PC-3 (cell line): ENCODE measurements around the gene RABGAP1. TPM values are rescaled to one million over a fixed set of nuclear protein-coding genes. Genes with fewer than 3 reads are reported as not detected.

Experiments
- ATAC-seq: fragments of 200-7000 bp; cut with Tn5 transposase; 2 replicates; pipeline ENCODE4 v1.9.1; 2020; ENCODE audit warnings: mild to moderate bottlenecking, moderate library complexity
- BruUV-seq: library from RNA; stranded (reverse); fragments of 400-500 nt; replicated peaks from 2 replicates; lab custom pipeline; 2021; lab: Mats Ljungman, UMichigan
- CTCF ChIA-PET: fragments of 300-600 bp; sonication (Branson Sonifier 250); formaldehyde crosslinking; loops from one replicate; lab custom pipeline; 2022; ENCODE audit warnings: antibody characterized with exemption; lab: Charles Lee
- POLR2A ChIA-PET: fragments of 300-600 bp; sonication (Branson Sonifier 250); formaldehyde crosslinking; loops from one replicate; lab custom pipeline; 2022; ENCODE audit warnings: antibody characterized with exemption; ENCODE audit not compliant: unreplicated experiment; lab: Charles Lee
- DNase-seq: peaks from one replicate; pipeline ENCODE4 v3.0.0-alpha.2; 2015
- H2AFZ ChIP-seq: fragments of 300-600 bp; sonication (generic); 2 replicates; pipeline ENCODE4 v1.6.0; 2016; ENCODE audit warnings: antibody characterized with exemption, low read length
- H3F3A ChIP-seq: fragments of 300-600 bp; sonication (generic); one replicate; pipeline ENCODE4 v1.6.0; 2017; ENCODE audit warnings: antibody characterized with exemption, low read length, control low read depth, mild to moderate bottlenecking; ENCODE audit not compliant: unreplicated experiment
- H3K27ac ChIP-seq: fragments of 300-600 bp; sonication (generic); 2 replicates; pipeline ENCODE4 v1.5.1; 2016; ENCODE audit warnings: mild to moderate bottlenecking, low read length
- H3K27me3 ChIP-seq: fragments of 300-600 bp; sonication (generic); 2 replicates; pipeline ENCODE4 v1.6.1; 2016; ENCODE audit warnings: low read length, mixed read lengths
- H3K36me3 ChIP-seq: fragments of 300-600 bp; sonication (generic); 2 replicates; pipeline ENCODE4 v1.6.1; 2016; ENCODE audit warnings: low read depth, mixed run types, low read length, mixed read lengths
- H3K4me1 ChIP-seq: fragments of 300-600 bp; sonication (generic); 2 replicates; pipeline ENCODE4 v1.5.1; 2016; ENCODE audit warnings: low read length; ENCODE audit not compliant: insufficient read depth
- H3K4me2 ChIP-seq: fragments of 300-600 bp; sonication (generic); 2 replicates; pipeline ENCODE4 v1.6.0; 2016; ENCODE audit warnings: low read length
- H3K4me3 ChIP-seq: fragments of 300-600 bp; sonication (generic); 2 replicates; pipeline ENCODE4 v1.5.1; 2016; ENCODE audit warnings: mild to moderate bottlenecking, low read length, mixed read lengths
- H3K79me2 ChIP-seq: fragments of 300-600 bp; sonication (generic); 2 replicates; pipeline ENCODE4 v1.6.1; 2017; ENCODE audit warnings: low read length, mixed read lengths
- H3K9ac ChIP-seq: fragments of 300-600 bp; sonication (generic); 2 replicates; pipeline ENCODE4 v1.6.0; 2016; ENCODE audit warnings: mild to moderate bottlenecking, low read length
- H3K9me2 ChIP-seq: fragments of 300-600 bp; sonication (generic); replicated peaks from 2 replicates; pipeline ENCODE4 v1.6.1; 2016; ENCODE audit warnings: mixed run types, low read length, mixed read lengths
- H3K9me3 ChIP-seq: fragments of 300-600 bp; sonication (generic); 2 replicates; pipeline ENCODE4 v1.6.1; 2016; ENCODE audit warnings: low read length, mixed read lengths
- H4K20me1 ChIP-seq: fragments of 300-600 bp; sonication (generic); 2 replicates; pipeline ENCODE4 v1.6.1; 2016; ENCODE audit warnings: low read length, mixed read lengths
- EZH2 ChIP-seq: fragments of 300-600 bp; sonication (generic); IDR thresholded peaks from one replicate; pipeline ENCODE4 v1.6.1; 2017; ENCODE audit warnings: antibody characterized with exemption, mild to moderate bottlenecking, low read length; ENCODE audit not compliant: unreplicated experiment
- EZH2phosphoT487 ChIP-seq: fragments of 300-600 bp; sonication (generic); IDR thresholded peaks from 2 replicates; pipeline ENCODE4 v1.6.1; 2018; ENCODE audit warnings: mild to moderate bottlenecking, antibody characterized with exemption, low read length, borderline replicate concordance
- intact Hi-C: fragments of 100-400 bp; cut with micrococcal nuclease; formaldehyde crosslinking; loops from 2 replicates; pipeline ENCODE4 v1.9.0; 2023
- total RNA-seq: library from RNA; depleted of rRNA; stranded (reverse); fragments of >200 nt; gene quantifications from 2 replicates; pipeline ENCODE4 v1.2.3, GENCODE V29; 2014
- TF ChIP-seq, protein P1 (sequence below): fragments of 300-600 bp; sonication (generic); conservative IDR thresholded peaks from 2 replicates; pipeline ENCODE4 v1.5.1; 2017; ENCODE audit warnings: antibody characterized with exemption, low read depth, mild to moderate bottlenecking, low read length

The RABGAP1 gene
- total RNA-seq, 1 experiment from 2014 or later, result 16.5 TPM

GRCh38 chr9:122923947-122924346 is 16.9 kb upstream of the RABGAP1 start:
- Histone ChIP-seq H2AFZ (no peak overlapping the region), H3K4me3 (no peak overlapping the region), H3K79me2 (peaks cover 23% of the 10 kb centered on the region), H3K9me2 (no peaks in the 10 kb centered on the region), H3K4me1 (peaks cover 4% of the 10 kb centered on the region), H3K4me2 (no peak overlapping the region), H3K27ac (no peak overlapping the region), H3K9me3 (no peaks in the 10 kb centered on the region), H3K27me3 (no peaks in the 10 kb centered on the region), H3K9ac (no peak overlapping the region), H3F3A (no peaks in the 10 kb centered on the region), H4K20me1 (no peaks in the 10 kb centered on the region), H3K36me3 (0 out of 2 replicates have a peak, but pooled peaks cover 4% of the 10 kb centered on the region)
- TF ChIP-seq, protein P1, sequence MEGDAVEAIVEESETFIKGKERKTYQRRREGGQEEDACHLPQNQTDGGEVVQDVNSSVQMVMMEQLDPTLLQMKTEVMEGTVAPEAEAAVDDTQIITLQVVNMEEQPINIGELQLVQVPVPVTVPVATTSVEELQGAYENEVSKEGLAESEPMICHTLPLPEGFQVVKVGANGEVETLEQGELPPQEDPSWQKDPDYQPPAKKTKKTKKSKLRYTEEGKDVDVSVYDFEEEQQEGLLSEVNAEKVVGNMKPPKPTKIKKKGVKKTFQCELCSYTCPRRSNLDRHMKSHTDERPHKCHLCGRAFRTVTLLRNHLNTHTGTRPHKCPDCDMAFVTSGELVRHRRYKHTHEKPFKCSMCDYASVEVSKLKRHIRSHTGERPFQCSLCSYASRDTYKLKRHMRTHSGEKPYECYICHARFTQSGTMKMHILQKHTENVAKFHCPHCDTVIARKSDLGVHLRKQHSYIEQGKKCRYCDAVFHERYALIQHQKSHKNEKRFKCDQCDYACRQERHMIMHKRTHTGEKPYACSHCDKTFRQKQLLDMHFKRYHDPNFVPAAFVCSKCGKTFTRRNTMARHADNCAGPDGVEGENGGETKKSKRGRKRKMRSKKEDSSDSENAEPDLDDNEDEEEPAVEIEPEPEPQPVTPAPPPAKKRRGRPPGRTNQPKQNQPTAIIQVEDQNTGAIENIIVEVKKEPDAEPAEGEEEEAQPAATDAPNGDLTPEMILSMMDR, result no peak
- TF ChIP-seq EZH2phosphoT487 (no peak), EZH2 (no peak)
- ATAC-seq (no peak), DNase-seq (no peak)
- POLR2A ChIA-PET, result no interaction called here
- intact Hi-C loops, result no loop called here
- BruUV-seq, result no TSS peak
- CTCF ChIA-PET, result interaction anchor here (0.7 kb wide), 1 partner anchor 67 kb away, joined by 10 read pairs; no protein-coding TSS in a partner anchor

DNA sequence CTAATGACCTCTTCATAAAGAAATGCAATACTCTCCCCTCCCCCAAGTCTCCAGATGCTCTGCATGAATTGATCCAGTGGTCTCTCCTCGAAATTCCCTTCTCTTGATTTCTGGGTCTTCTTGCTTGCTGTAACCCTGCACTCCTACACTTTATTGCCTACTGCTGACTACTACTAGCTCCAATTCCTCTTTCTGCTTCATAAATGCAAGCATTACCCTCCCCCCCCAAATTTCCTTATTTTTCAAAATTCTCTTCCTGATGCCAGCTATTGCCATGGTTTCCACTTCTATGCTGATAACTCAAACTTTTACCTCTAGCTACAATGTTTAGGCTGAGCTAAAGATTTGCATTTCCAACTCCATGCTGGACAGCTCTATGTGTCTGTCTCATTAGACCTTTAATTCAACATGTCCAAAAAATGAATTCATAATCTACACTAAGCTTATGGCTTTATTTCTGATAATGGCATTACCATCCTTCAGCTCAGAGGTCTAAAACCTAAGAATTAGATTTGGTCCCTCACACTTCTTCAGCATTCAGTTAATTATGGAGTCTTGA is 10.9 kb upstream of the RABGAP1 start:
- intact Hi-C loops, result loop anchor here (5.0 kb wide), 1 partner anchor 62 kb away; no protein-coding TSS in a partner anchor
- peaks cover 23% of the 10 kb centered on the region for H3K4me1 ChIP-seq
- H3K4me3 ChIP-seq, result peak overlapping the region; percentile 81; the same call in 1 of the 2 replicates
- CTCF ChIA-PET, result interaction anchor here (0.5 kb wide), 1 partner anchor 102 kb away, joined by 3 read pairs; the partner anchor contains the start of gene PDCL
- no peaks in the 10 kb centered on the region for H3K27me3 ChIP-seq
- no peaks in the 10 kb centered on the region for H3K9me2 ChIP-seq
- no peaks in the 10 kb centered on the region for H3F3A ChIP-seq
- no peaks in the 10 kb centered on the region for H3K36me3 ChIP-seq
- no peaks in the 10 kb centered on the region for H3K9me3 ChIP-seq
- peaks cover 76% of the 10 kb centered on the region for H3K79me2 ChIP-seq
- H4K20me1 ChIP-seq, result no peaks in the 10 kb centered on the region
- POLR2A ChIA-PET, result interaction anchor here (0.6 kb wide), 1 partner anchor 11 kb away, joined by 3 read pairs; no protein-coding TSS in a partner anchor
- H3K4me2 ChIP-seq, result peak overlapping the region; percentile 81
- DNase-seq (no peak), ATAC-seq (no peak)
- TF ChIP-seq, protein P1, result no peak
- TF ChIP-seq EZH2 (no peak), EZH2phosphoT487 (no peak)
- H2AFZ ChIP-seq, result no peak overlapping the region
- BruUV-seq, result no TSS peak
- H3K27ac ChIP-seq, result no peak overlapping the region
- H3K9ac ChIP-seq, result no peak overlapping the region
